Endothelial cell of umbilical vein (primary cell): ENCODE results near the gene MAML2. TPM values are rescaled to one million over a fixed set of nuclear protein-coding genes. Genes with fewer than 3 reads are reported as not detected.

Source experiments
- BruUV-seq: library from RNA; stranded (reverse); fragments of 400-500 nt; replicated peaks from 2 replicates; lab custom pipeline; 2021; lab: Mats Ljungman, UMichigan
- CTCF ChIA-PET: fragments of 300-600, 350-600 bp; sonication (Branson Sonifier 250); formaldehyde crosslinking; loops from one replicate; lab custom pipeline; 2021; ENCODE audit warnings: antibody characterized with exemption, inconsistent platforms; lab: Charles Lee
- POLR2A ChIA-PET: fragments of 300-600, 350-600 bp; sonication (Branson Sonifier 250); formaldehyde crosslinking; loops from one replicate; lab custom pipeline; 2021; ENCODE audit warnings: antibody characterized with exemption, inconsistent platforms; lab: Charles Lee
- DNase-seq: peaks from one replicate; pipeline ENCODE4 v3.0.0-alpha.2; 2011; ENCODE audit warnings: low read depth, low spot score
- FAIRE-seq: peaks from 2 replicates; lab custom pipeline; 2011; peaks lifted over from hg19 to GRCh38; lab: Jason Lieb, UNC
- H2AFZ ChIP-seq: 2 replicates; pipeline ENCODE4 v1.6.0; 2012; ENCODE audit warnings: low read depth, low read length, control low read depth, inconsistent platforms
- H3K27ac ChIP-seq: 2 replicates; pipeline ENCODE4 v1.5.1; 2011; ENCODE audit warnings: low read depth, mild to moderate bottlenecking, control low read depth, low read length, moderate library complexity; ENCODE audit not compliant: insufficient read depth
- H3K27me3 ChIP-seq, 2 experiments: 2 replicates each; pipeline versions ENCODE4 v1.6.0 to v1.6.1; 2011; ENCODE audit warnings: low read length in 2 of 2, mixed read lengths in 1 of 2; ENCODE audit not compliant: control insufficient read depth in 2 of 2, insufficient read depth in 2 of 2
- H3K36me3 ChIP-seq, 2 experiments: 2 replicates in 1 of 2; 3 replicates in 1 of 2; pipeline ENCODE4 v1.5.1; 2011; ENCODE audit warnings: low read length in 2 of 2, mild to moderate bottlenecking in 1 of 2, moderate library complexity in 1 of 2; ENCODE audit not compliant: control insufficient read depth in 2 of 2, insufficient read depth in 2 of 2; ENCODE audit errors: extremely low read depth in 1 of 2
- H3K4me1 ChIP-seq: 3 replicates; pipeline ENCODE4 v1.5.1; 2011; ENCODE audit warnings: mild to moderate bottlenecking, low read length; ENCODE audit not compliant: control insufficient read depth, insufficient read depth; ENCODE audit errors: extremely low read depth
- H3K4me2 ChIP-seq: 2 replicates; pipeline ENCODE4 v1.6.1; 2011; ENCODE audit warnings: low read length, control low read depth, mixed read lengths; ENCODE audit not compliant: insufficient read depth
- H3K4me3 ChIP-seq, 3 experiments: fragments of 200-600 bp in 1 of 3; sonication (generic), shearing (Covaris generic) in 1 of 3; replicated peaks in 1 of 3; 2 replicates each; pipeline ENCODE4 v1.5.1; 2011 to 2016; ENCODE audit warnings: control low read depth in 3 of 3, low read length in 3 of 3, mild to moderate bottlenecking in 2 of 3, inconsistent platforms in 1 of 3, low read depth in 1 of 3, moderate library complexity in 1 of 3; ENCODE audit not compliant: insufficient read depth in 1 of 3
- H3K79me2 ChIP-seq: 2 replicates; pipeline ENCODE4 v1.6.0; 2012; ENCODE audit warnings: low read length, inconsistent platforms; ENCODE audit not compliant: control insufficient read depth, insufficient read depth
- H3K9ac ChIP-seq: replicated peaks from 2 replicates; pipeline ENCODE3; 2011; ENCODE audit warnings: low read length, control low read depth; ENCODE audit not compliant: insufficient read depth; ENCODE audit errors: extremely low read depth
- H3K9me1 ChIP-seq: replicated peaks from 3 replicates; pipeline ENCODE4 v1.6.0; 2011; ENCODE audit warnings: mild to moderate bottlenecking, low read length; ENCODE audit not compliant: control insufficient read depth, insufficient read depth; ENCODE audit errors: extremely low read depth
- H3K9me3 ChIP-seq: replicated peaks from 2 replicates; pipeline ENCODE4 v1.5.1; 2012; ENCODE audit warnings: low read length, inconsistent platforms; ENCODE audit not compliant: control insufficient read depth, insufficient read depth
- H4K20me1 ChIP-seq: replicated peaks from 2 replicates; pipeline ENCODE3; 2011; ENCODE audit warnings: mild to moderate bottlenecking, low read length; ENCODE audit not compliant: control insufficient read depth, insufficient read depth; ENCODE audit errors: extremely low read depth
- EZH2 ChIP-seq: IDR thresholded peaks from 2 replicates; pipeline ENCODE4 v1.6.1; 2012; ENCODE audit warnings: borderline replicate concordance, low read depth, mild to moderate bottlenecking, moderate library complexity, low read length, inconsistent platforms; ENCODE audit not compliant: severe bottlenecking
- FOS ChIP-seq: IDR thresholded peaks from 2 replicates; pipeline ENCODE4 v1.6.1; 2011; ENCODE audit warnings: mild to moderate bottlenecking, low read length, moderate library complexity, borderline replicate concordance; ENCODE audit not compliant: insufficient read depth
- GATA2 ChIP-seq: IDR thresholded peaks from 2 replicates; pipeline ENCODE4 v1.7.0; 2011; ENCODE audit warnings: low read depth, mild to moderate bottlenecking, moderate library complexity, mixed read lengths, low read length; ENCODE audit not compliant: insufficient read length, insufficient read depth
- JUN ChIP-seq: IDR thresholded peaks from 2 replicates; pipeline ENCODE4 v1.6.1; 2011; ENCODE audit warnings: borderline replicate concordance, low read depth; ENCODE audit not compliant: insufficient read length, insufficient read depth
- MYC ChIP-seq: IDR thresholded peaks from one replicate; pipeline ENCODE4 v1.6.1; 2011; ENCODE audit warnings: mild to moderate bottlenecking, low read depth, low read length
- POLR2A ChIP-seq: IDR thresholded peaks from 2 replicates; pipeline ENCODE4 v1.6.1; 2012; ENCODE audit warnings: low read depth, mild to moderate bottlenecking, control low read depth, low read length
- POLR2AphosphoS5 ChIP-seq: IDR thresholded peaks from 2 replicates; pipeline ENCODE4 v1.6.1; 2012; ENCODE audit warnings: low read depth, mild to moderate bottlenecking, control low read depth, low read length, moderate library complexity; ENCODE audit not compliant: insufficient read depth
- dilution Hi-C: fragments of 300-500 bp; cut with MboI; formaldehyde crosslinking; loops from one replicate; pipeline ENCODE4 v1.15.0; 2019; ENCODE audit warnings: low sequenced_read_pairs; ENCODE audit not compliant: extremely low pct_ligation_motif_present
- intact Hi-C: fragments of 100-400 bp; cut with micrococcal nuclease; formaldehyde crosslinking; loops from one replicate; pipeline ENCODE4 v1.10.0; 2022
- polyA plus RNA-seq, 4 experiments: library from polyadenylated mRNA; depleted of rRNA in 3 of 4; stranded (reverse) in 3 of 4; unstranded in 1 of 4; fragments of >200 nt; gene quantifications; 2 replicates each; pipeline versions ENCODE4 v1.2.1 to v1.2.3, GENCODE V29; 2011 to 2012; ENCODE audit warnings: missing spikeins in 1 of 4
- total RNA-seq: library from RNA; stranded (reverse); gene quantifications from 2 replicates; pipeline ENCODE4 v1.2.3, GENCODE V29; 2021

The MAML2 gene
- total and polyA plus RNA-seq, 2 donors (not counting 3 experiments of a cell fraction or from before 2014, with no cell fraction given) = 12.4 to 16.8 TPM

DNA sequence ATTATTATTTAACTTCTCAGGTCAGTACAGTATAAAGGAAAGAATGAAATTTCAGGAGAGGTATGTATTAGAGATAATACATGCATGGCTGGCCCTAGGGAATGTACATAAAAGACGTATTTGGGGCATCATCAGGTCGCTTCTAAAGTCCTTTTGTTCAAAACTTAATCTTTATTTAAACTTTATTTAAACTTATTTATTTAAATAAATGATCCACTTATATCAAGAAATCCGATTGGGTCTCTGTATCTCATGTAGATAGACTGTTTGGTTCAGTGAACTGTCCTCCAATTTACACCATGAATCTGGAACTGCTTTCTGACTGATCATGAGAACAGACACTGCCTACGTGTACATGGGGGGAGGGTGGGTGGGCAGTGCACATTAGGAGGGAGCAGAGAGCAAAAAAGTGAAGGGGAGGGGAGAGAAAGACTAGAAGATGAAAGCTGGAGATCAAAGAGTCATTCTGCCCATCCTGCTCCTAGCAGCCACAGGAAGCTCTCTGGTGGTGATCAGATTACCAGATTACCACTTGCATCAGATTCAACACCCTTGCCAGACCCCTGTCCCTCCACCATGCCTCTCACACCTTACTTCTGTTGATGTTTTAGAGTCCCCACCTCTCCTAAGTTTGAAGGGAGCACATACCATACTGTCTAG, 327.0 kb downstream of the MAML2 start:
- CTCF ChIA-PET = interaction anchor here (1.2 to 1.5 kb wide), 3 partner anchors 14 to 323 kb away, joined by 3 to 4 read pairs (median 3); no protein-coding TSS in a partner anchor
- POLR2A ChIA-PET = no interaction called here

DNA sequence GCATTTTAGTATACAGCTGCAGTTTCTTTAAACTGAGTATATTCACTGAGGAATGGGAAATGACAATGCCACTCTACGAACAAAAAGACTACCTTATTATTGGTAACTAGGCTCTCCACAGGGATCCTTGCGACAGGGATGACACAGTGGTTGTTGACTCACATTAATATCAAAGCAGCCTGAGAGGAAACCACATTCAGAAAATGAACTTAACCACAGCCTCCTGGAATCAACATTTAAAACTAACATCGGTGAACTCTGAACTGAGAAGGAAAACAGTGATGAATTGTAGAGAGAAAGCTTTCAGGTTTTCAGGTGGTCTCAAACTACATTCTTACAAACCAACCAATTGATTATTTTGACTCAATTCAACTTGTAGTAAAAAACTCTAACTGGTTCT, 328.8 kb downstream of the MAML2 start:
- Histone ChIP-seq H3K79me2 (no peaks in the 10 kb centered on the region), H2AFZ (no peak overlapping the region), H3K9ac (no peak overlapping the region), H4K20me1 (no peaks in the 10 kb centered on the region), H3K36me3 (no peaks in the 10 kb centered on the region), H3K4me2 (no peak overlapping the region), H3K9me1 (no peaks in the 10 kb centered on the region), H3K27me3 (no peaks in the 10 kb centered on the region), H3K9me3 (no peaks in the 10 kb centered on the region), H3K27ac (no peak overlapping the region), H3K4me1 (peaks cover 8% of the 10 kb centered on the region), H3K4me3 (no peak overlapping the region)
- CTCF ChIA-PET = interaction anchor here (0.8 to 4.3 kb wide), 4 partner anchors 28 to 329 kb away, joined by 3 to 14 read pairs (median 4); partner anchors contain the start of gene MAML2
- POLR2A ChIA-PET = no interaction called here
- DNase-seq (no peak), FAIRE-seq (no peak)
- dilution Hi-C loops = no loop called here
- intact Hi-C loops = loop anchor here (5.0 kb wide), 1 partner anchor 193 kb away; no protein-coding TSS in a partner anchor
- no TSS peak for BruUV-seq
- peak; percentile 11 for TF ChIP-seq FOS
- no peak for TF ChIP-seq GATA2

More for the DNA sequence above, 327.0 kb downstream of the MAML2 start:
- Histone ChIP-seq H3K4me3 (no peak overlapping the region), H3K27ac (no peak overlapping the region), H3K9ac (no peak overlapping the region), H3K27me3 (no peaks in the 10 kb centered on the region), H2AFZ (no peak overlapping the region), H3K4me2 (no peak overlapping the region), H4K20me1 (no peaks in the 10 kb centered on the region), H3K9me1 (no peaks in the 10 kb centered on the region), H3K9me3 (no peaks in the 10 kb centered on the region), H3K36me3 (no peaks in the 10 kb centered on the region), H3K4me1 (peaks cover 8% of the 10 kb centered on the region), H3K79me2 (no peaks in the 10 kb centered on the region)
- TF ChIP-seq POLR2AphosphoS5 (no peak), JUN (no peak), EZH2 (no peak), FOS (no peak), MYC (no peak), POLR2A (no peak)
- no TSS peak for BruUV-seq
- dilution Hi-C loops (no loop called here), intact Hi-C loops (no loop called here)
- DNase-seq (no peak), FAIRE-seq (no peak)
